A673 (cell line): ENCODE data around the gene MYRFL. TPM values are rescaled to one million over a fixed set of nuclear protein-coding genes. Genes with fewer than 3 reads are reported as not detected.

Source experiments
- BruUV-seq: library from RNA; stranded (reverse); fragments of 400-500 nt; replicated peaks from 2 replicates; lab custom pipeline; 2021; lab: Mats Ljungman, UMichigan
- CTCF ChIA-PET: fragments of 300-600 bp; sonication (Branson Sonifier 250); formaldehyde crosslinking; loops from one replicate; lab custom pipeline; 2022; ENCODE audit warnings: antibody characterized with exemption; lab: Charles Lee
- POLR2A ChIA-PET: fragments of 300-600 bp; sonication (Branson Sonifier 250); formaldehyde crosslinking; loops from one replicate; lab custom pipeline; 2022; ENCODE audit warnings: antibody characterized with exemption; ENCODE audit not compliant: low non-redundant PET; lab: Charles Lee
- DNase-seq: peaks from one replicate; pipeline ENCODE4 v3.0.0-alpha.2; 2015; ENCODE audit warnings: low spot score
- H3K27ac ChIP-seq: fragments of 200-600 bp; sonication (generic); 2 replicates; pipeline ENCODE4 v1.5.1; 2016; ENCODE audit warnings: mixed run types, low read depth, mild to moderate bottlenecking, mixed read lengths, antibody characterized with exemption, low read length; ENCODE audit not compliant: poor library complexity, severe bottlenecking
- H3K27me3 ChIP-seq: fragments of 200-600 bp; sonication (generic); replicated peaks from 2 replicates; pipeline ENCODE4 v1.6.1; 2017; ENCODE audit warnings: mixed run types, low read depth, mild to moderate bottlenecking, mixed read lengths, antibody characterized with exemption, low read length; ENCODE audit not compliant: insufficient read depth, poor library complexity
- H3K36me3 ChIP-seq: fragments of 200-600 bp; sonication (generic); 2 replicates; pipeline ENCODE4 v1.6.1; 2016; ENCODE audit warnings: mixed run types, mild to moderate bottlenecking, mixed read lengths, antibody characterized with exemption, low read length; ENCODE audit not compliant: insufficient read depth, poor library complexity, severe bottlenecking
- H3K4me1 ChIP-seq: fragments of 200-600 bp; sonication (generic); 2 replicates; pipeline ENCODE4 v1.6.1; 2017; ENCODE audit warnings: mixed run types, mild to moderate bottlenecking, mixed read lengths, antibody characterized with exemption, low read length; ENCODE audit not compliant: insufficient read depth, poor library complexity, severe bottlenecking
- H3K4me3 ChIP-seq: fragments of 200-600 bp; sonication (generic); 2 replicates; pipeline ENCODE4 v1.5.1; 2016; ENCODE audit warnings: low read depth, mixed run types, mild to moderate bottlenecking, mixed read lengths, low read length; ENCODE audit not compliant: poor library complexity, severe bottlenecking
- H3K9me3 ChIP-seq: fragments of 200-600 bp; sonication (generic); 2 replicates; pipeline ENCODE4 v1.6.1; 2016; ENCODE audit warnings: mixed run types, low read depth, mild to moderate bottlenecking, mixed read lengths, antibody characterized with exemption, low read length; ENCODE audit not compliant: poor library complexity, severe bottlenecking
- CTCF ChIP-seq: fragments of 300-800, 200-600 bp; sonication (generic); conservative IDR thresholded peaks from 2 replicates; pipeline ENCODE4 v1.5.1; 2017; ENCODE audit warnings: low read depth, mild to moderate bottlenecking, antibody characterized with exemption, low read length, moderate library complexity, mixed read lengths
- EZH2 ChIP-seq: fragments of 200-600 bp; sonication (generic); IDR thresholded peaks from 2 replicates; pipeline ENCODE4 v1.6.1; 2017; ENCODE audit warnings: borderline replicate concordance, low read depth, mild to moderate bottlenecking, mixed read lengths, antibody characterized with exemption, low read length; ENCODE audit not compliant: poor library complexity, severe bottlenecking
- intact Hi-C: fragments of 100-400 bp; cut with micrococcal nuclease; formaldehyde crosslinking; loops from one replicate; pipeline ENCODE4 v1.10.0; 2022; ENCODE audit not compliant: unreplicated experiment
- total RNA-seq: library from RNA; stranded (reverse); gene quantifications from 2 replicates; pipeline ENCODE4 v1.2.3, GENCODE V29; 2021

The MYRFL gene
- total RNA-seq, 1 experiment from 2014 or later: not detected

- TF ChIP-seq CTCF (no peak), EZH2 (no peak)
- Histone ChIP-seq H3K27ac (peak overlapping the region; percentile 81), H3K4me3 (peak overlapping the region; percentile 32), H3K27me3 (no peaks in the 10 kb centered on the region), H3K9me3 (no peaks in the 10 kb centered on the region), H3K36me3 (no peaks in the 10 kb centered on the region), H3K4me1 (peaks cover 32% of the 10 kb centered on the region)
- intact Hi-C loops: loop anchor here (5.0 kb wide), 2 partner anchors 79 to 166 kb away; no protein-coding TSS in a partner anchor
- ChIA-PET POLR2A (no interaction called here), CTCF (interaction anchor here (0.5 kb wide), 1 partner anchor 42 kb away, joined by 3 read pairs; no protein-coding TSS in a partner anchor)
- TSS peak; percentile 73 for BruUV-seq
- peak; percentile 97 for DNase-seq
These were observed 3.4 kb upstream of the MYRFL start for GRCh38 chr12:69821456-69822159.

- no TSS peak for BruUV-seq
- TF ChIP-seq CTCF (no peak), EZH2 (no peak)
- Histone ChIP-seq H3K4me1 (peaks cover 32% of the 10 kb centered on the region), H3K4me3 (peak overlapping the region; percentile 32), H3K27ac (peak overlapping the region; percentile 81), H3K27me3 (no peaks in the 10 kb centered on the region), H3K36me3 (no peaks in the 10 kb centered on the region), H3K9me3 (no peaks in the 10 kb centered on the region)
- ChIA-PET POLR2A (no interaction called here), CTCF (no interaction called here)
- intact Hi-C loops: loop anchor here (5.0 kb wide), 2 partner anchors 80 to 165 kb away; no protein-coding TSS in a partner anchor
- peak; percentile 83 for DNase-seq
These were observed 2.7 kb upstream of the MYRFL start for GRCh38 chr12:69822201-69822860.

DNA sequence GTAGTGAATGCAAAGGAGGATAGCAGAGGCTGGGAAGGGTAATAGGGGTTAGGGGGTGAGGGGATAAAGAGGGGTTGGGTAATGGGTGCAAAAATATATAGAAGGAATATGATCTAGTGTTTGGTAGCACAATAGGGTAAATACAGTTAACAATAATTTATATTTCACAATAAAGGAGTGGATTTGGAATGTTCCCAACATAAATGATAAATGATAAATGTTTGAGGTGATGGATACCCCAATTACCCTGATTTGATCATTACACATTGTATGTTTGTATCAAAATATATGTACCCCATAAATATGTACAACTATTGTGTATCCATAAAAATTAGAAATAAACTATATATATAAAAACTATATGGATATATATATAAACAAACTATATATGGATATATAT is 999 bp upstream of the MYRFL start:
- Histone ChIP-seq H3K27me3 (no peaks in the 10 kb centered on the region), H3K36me3 (no peaks in the 10 kb centered on the region), H3K4me3 (no peak overlapping the region), H3K27ac (no peak overlapping the region), H3K9me3 (no peaks in the 10 kb centered on the region), H3K4me1 (peaks cover 32% of the 10 kb centered on the region)
- POLR2A ChIA-PET: no interaction called here
- no peak for TF ChIP-seq EZH2
- TF ChIP-seq CTCF: no peak
- no TSS peak for BruUV-seq
- intact Hi-C loops: loop anchor here (5.0 kb wide), 2 partner anchors 82 to 163 kb away; no protein-coding TSS in a partner anchor
- DNase-seq: no peak
- CTCF ChIA-PET: no interaction called here
